Panc1 (cell line): Measurements from ENCODE around the gene ZNF112.

Experiments
- CTCF ChIP-seq: fragments of 450-650 bp; IDR thresholded peaks from 2 replicates; pipeline ENCODE4 v1.5.1; 2017; ENCODE audit warnings: mild to moderate bottlenecking
- POLR2AphosphoS5 ChIP-seq: IDR thresholded peaks from 2 replicates; pipeline ENCODE4 v1.6.1; 2012; ENCODE audit warnings: mild to moderate bottlenecking, low read depth, low read length, moderate library complexity

DNA sequence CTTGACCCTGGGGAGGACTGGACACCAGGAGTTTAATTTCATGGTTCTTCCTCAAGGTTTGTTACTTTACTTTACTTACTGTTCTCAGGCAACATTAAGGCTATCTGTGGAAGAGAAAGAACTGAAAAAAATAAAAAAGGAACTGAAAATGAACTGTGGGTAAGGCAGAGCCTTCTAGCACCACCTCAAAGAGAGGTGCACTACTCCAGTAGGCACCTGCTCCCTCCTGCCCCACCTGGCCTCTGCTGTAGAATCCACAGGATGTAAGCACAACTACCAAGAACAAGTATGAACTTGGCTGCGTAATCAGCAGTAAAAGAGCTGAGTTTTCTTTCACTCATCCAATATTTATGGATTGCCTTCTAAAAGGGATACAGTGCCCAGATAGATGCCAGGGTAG, 12.2 kb downstream of the ZNF112 start:
- TF ChIP-seq CTCF: no peak
- no peak for TF ChIP-seq POLR2AphosphoS5
